ENCODE measurements around the gene CALHM5. TPM values are rescaled to one million over a fixed set of nuclear protein-coding genes. Genes with fewer than 3 reads are reported as not detected.

CALHM5 gene
- total RNA-seq, 2 experiments from 2014 or later, result not detected

DNA sequence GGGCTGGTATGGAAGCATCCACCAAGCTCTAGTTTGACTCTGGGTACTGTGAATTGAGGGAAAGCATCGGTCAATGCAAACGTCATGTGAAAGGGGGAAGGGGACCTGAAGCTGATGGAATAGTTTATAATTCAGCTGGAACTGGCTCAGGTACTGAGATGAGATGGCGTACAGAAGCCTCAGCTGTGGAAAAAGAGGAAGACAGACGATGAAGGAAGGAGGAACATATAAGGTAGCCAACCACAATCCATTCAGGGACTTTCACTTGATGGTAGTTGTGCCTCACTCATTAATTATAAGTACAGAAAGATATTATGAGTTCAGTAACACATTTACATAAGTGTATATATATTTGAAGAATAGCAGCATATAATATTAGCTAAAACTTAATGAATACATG, 2.7 kb downstream of the CALHM5 start:
- H3K27me3 Mint-ChIP-seq, result peaks cover 12% of the 10 kb centered on the region
- no peak overlapping the region for H3K4me3 Mint-ChIP-seq
- no peak overlapping the region for H3K27ac Mint-ChIP-seq
- no peaks in the 10 kb centered on the region for H3K9me3 Mint-ChIP-seq
- no peaks in the 10 kb centered on the region for H3K4me1 Mint-ChIP-seq
- no peak for DNase-seq
- ChIA-PET POLR2A (no interaction called here), CTCF (interaction anchor here (0.8 to 1.0 kb wide), 2 partner anchors 11 to 13 kb away, joined by 3 read pairs; no protein-coding TSS in a partner anchor)
- H3K36me3 Mint-ChIP-seq (ENCODE audit: low read depth), result no peaks in the 10 kb centered on the region

- H3K4me1 Mint-ChIP-seq, result no peaks in the 10 kb centered on the region
- H3K27ac Mint-ChIP-seq, result no peak overlapping the region
- CTCF ChIA-PET, result interaction anchor here (0.8 to 0.9 kb wide), 2 partner anchors 41 to 210 kb away, joined by 3 to 4 read pairs; no protein-coding TSS in a partner anchor
- H3K27me3 Mint-ChIP-seq, result peaks cover 16% of the 10 kb centered on the region
- H3K4me3 Mint-ChIP-seq, result no peak overlapping the region
- no peak for DNase-seq
- POLR2A ChIA-PET, result no interaction called here
- no peaks in the 10 kb centered on the region for H3K9me3 Mint-ChIP-seq
- no peaks in the 10 kb centered on the region for H3K36me3 Mint-ChIP-seq (ENCODE audit: low read depth)
Measured at GRCh38 chr6:116515141-116515540, 3.7 kb downstream of the CALHM5 start.

- CTCF ChIA-PET, result no interaction called here
- Mint-ChIP-seq H3K9me3 (no peaks in the 10 kb centered on the region), H3K36me3 (ENCODE audit: low read depth) (no peaks in the 10 kb centered on the region), H3K4me3 (no peak overlapping the region), H3K27me3 (peaks cover 14% of the 10 kb centered on the region), H3K4me1 (no peaks in the 10 kb centered on the region), H3K27ac (no peak overlapping the region)
- DNase-seq, result no peak
- POLR2A ChIA-PET, result no interaction called here
Measured at GRCh38 chr6:116518621-116519368, 7.4 kb downstream of the CALHM5 start.

GRCh38 chr6:116522896-116523295, 11.5 kb downstream of the CALHM5 start:
- no peak overlapping the region for H3K27ac Mint-ChIP-seq
- CTCF ChIA-PET, result no interaction called here

DNA sequence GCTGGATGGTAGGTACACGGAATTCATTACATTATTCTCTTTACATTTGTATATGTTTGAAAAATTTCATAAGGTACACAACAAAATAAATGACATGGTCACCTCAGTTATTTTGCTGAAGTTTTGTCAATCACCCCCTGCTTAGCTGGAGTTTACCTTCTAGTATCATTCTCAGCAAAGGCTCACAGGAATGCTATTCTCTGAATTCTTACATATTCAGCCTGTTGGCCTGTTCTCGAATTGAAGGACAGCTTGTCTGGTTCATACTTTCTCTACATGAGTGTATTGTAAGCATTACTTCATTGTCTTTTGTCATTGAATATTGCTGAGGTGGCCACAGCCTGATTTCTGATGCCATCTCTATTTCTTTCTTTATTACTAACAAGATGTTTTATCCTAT, 12.8 kb downstream of the CALHM5 start:
- Mint-ChIP-seq H3K4me1 (no peaks in the 10 kb centered on the region), H3K4me3 (no peak overlapping the region), H3K36me3 (ENCODE audit: low read depth) (no peaks in the 10 kb centered on the region), H3K27me3 (peaks cover 16% of the 10 kb centered on the region), H3K9me3 (no peaks in the 10 kb centered on the region), H3K27ac (no peak overlapping the region)
- POLR2A ChIA-PET, result no interaction called here
- CTCF ChIA-PET, result no interaction called here
- DNase-seq, result no peak

More at GRCh38 chr6:116522896-116523295, 11.5 kb downstream of the CALHM5 start:
- no peaks in the 10 kb centered on the region for H3K9me3 Mint-ChIP-seq
- H3K4me3 Mint-ChIP-seq, result no peak overlapping the region
- POLR2A ChIA-PET, result no interaction called here
- DNase-seq, result no peak
- H3K4me1 Mint-ChIP-seq, result no peaks in the 10 kb centered on the region
- H3K36me3 Mint-ChIP-seq (ENCODE audit: low read depth), result no peaks in the 10 kb centered on the region
- H3K27me3 Mint-ChIP-seq, result peaks cover 14% of the 10 kb centered on the region

DNA sequence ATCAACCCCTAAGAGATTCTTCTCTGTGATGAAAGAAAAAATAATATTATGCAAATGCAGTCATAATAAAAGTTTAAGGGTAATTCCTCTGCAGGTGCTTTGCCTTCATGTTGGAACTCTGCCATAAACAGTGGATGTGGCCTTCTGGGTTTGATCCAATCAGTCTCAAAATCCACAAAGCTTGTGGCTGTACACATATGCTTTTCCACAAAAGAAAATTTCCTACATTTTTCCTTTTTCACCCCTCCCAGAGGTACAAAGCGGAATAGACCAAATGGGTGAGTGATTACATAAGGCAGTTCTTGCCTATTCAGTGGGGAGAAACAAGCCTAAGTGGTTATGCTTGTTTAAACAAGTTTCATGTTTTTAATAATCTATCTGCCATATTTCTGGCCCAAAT, 16.7 kb downstream of the CALHM5 start:
- H3K27ac Mint-ChIP-seq, result no peak overlapping the region
- ChIA-PET POLR2A (no interaction called here), CTCF (no interaction called here)
- no peak overlapping the region for H3K4me3 Mint-ChIP-seq
- H3K9me3 Mint-ChIP-seq, result no peaks in the 10 kb centered on the region
- no peaks in the 10 kb centered on the region for H3K36me3 Mint-ChIP-seq (ENCODE audit: low read depth)
- no peaks in the 10 kb centered on the region for H3K4me1 Mint-ChIP-seq
- no peak for DNase-seq
- H3K27me3 Mint-ChIP-seq, result peaks cover 25% of the 10 kb centered on the region

- ChIA-PET POLR2A (no interaction called here), CTCF (no interaction called here)
- Mint-ChIP-seq H3K9me3 (no peaks in the 10 kb centered on the region), H3K27me3 (peaks cover 29% of the 10 kb centered on the region), H3K36me3 (ENCODE audit: low read depth) (no peaks in the 10 kb centered on the region), H3K4me1 (no peaks in the 10 kb centered on the region), H3K4me3 (no peak overlapping the region), H3K27ac (no peak overlapping the region)
- no peak for DNase-seq
Measured at GRCh38 chr6:116528780-116529179, 17.3 kb downstream of the CALHM5 start.

DNA sequence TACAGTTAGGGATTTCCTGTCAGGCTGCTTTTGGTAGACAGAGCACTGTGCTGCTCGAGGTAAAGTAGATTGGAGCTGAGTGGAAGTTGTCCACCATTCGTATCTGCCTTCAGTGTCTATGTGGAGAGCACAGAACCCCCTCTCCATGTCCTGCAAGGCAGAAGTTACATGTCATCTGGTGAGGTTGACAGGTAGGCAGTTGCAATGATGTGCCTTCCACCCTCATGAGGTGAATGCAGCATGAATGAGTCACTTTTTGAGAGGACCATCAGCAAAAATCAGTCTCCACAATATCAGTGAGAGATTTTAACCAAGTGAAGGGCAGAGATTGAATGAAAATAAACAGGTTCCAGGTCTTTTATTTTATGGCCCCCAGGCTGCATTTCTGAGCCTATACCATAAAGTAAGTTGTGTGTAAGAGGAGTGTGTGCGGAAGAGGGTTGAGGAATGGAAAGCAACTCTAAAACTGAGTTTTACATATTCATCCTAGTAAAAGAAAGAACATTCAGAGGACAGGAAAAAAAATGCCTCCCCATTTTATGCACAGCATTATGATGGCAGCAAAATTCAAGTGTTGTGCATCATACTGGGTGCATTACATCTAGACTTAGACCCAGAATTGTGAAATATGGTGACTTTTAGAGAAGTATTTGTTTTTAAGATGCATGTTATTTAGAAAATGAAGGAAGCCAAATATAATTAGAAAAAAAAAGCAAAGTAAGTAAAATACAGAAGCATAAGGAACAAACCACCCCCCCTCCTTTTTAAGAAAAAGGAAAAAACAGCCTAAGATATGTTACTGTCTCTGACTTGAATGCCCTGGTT, 18.2 kb downstream of the CALHM5 start:
- ChIA-PET POLR2A (no interaction called here), CTCF (no interaction called here)
- no peak overlapping the region for H3K27ac Mint-ChIP-seq
- no peaks in the 10 kb centered on the region for H3K36me3 Mint-ChIP-seq (ENCODE audit: low read depth)
- H3K27me3 Mint-ChIP-seq, result peaks cover 34% of the 10 kb centered on the region
- H3K4me1 Mint-ChIP-seq, result no peaks in the 10 kb centered on the region
- no peak for DNase-seq
- H3K4me3 Mint-ChIP-seq, result no peak overlapping the region
- no peaks in the 10 kb centered on the region for H3K9me3 Mint-ChIP-seq

- POLR2A ChIA-PET, result no interaction called here
Measured at GRCh38 chr6:116530436-116530835, 19.0 kb downstream of the CALHM5 start.

DNA sequence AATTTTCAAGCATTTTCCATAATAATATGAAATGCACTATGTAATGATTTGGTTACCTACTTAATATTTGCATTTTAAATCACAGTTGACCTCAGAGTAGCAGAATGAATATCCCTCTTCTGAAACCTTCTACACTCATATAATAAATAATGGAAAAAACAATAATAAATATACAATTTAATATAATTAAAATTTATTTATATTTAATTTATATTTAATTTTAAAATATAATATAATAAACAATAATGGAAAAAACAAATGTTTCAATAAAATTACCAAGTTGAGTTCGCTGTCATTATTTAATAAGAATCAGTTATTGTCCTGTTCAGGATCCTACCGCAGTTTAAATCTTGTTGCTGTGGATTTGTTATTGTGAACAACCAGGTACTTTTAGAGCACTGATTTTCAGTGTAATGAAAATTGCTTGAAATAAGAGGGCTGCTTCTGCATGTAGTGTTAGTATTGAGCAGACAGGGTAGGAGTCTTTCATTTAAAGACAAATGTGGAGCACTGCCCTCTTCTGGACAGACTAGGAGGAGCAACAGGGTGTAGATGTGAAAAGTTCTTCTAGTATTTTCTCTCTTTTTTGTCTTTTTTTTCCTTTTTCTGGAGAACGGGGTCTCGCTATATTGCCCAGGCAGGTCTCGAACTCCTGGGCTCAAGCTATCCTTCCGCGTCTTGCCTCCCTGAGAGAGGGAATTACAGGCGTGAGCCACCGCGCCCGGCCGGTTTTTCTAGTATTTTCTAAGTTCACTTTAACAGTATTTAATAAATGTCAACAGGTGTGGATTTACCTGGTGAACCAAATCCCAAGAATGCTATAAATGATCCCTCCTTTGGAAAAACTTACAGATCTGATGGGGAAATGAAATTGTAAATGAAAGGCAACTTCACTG, 20.5 kb downstream of the CALHM5 start:
- ChIA-PET CTCF (interaction anchor here (0.9 to 1.0 kb wide), 2 partner anchors 183 to 263 kb away, joined by 3 read pairs; no protein-coding TSS in a partner anchor), POLR2A (no interaction called here)
- peak; percentile 75 for DNase-seq
- Mint-ChIP-seq H3K27ac (no peak overlapping the region), H3K4me3 (no peak overlapping the region), H3K4me1 (no peaks in the 10 kb centered on the region), H3K27me3 (peaks cover 35% of the 10 kb centered on the region), H3K36me3 (ENCODE audit: low read depth) (no peaks in the 10 kb centered on the region), H3K9me3 (no peaks in the 10 kb centered on the region)

More at GRCh38 chr6:116530436-116530835, 19.0 kb downstream of the CALHM5 start:
- Mint-ChIP-seq H3K4me1 (no peaks in the 10 kb centered on the region), H3K27me3 (peaks cover 37% of the 10 kb centered on the region), H3K4me3 (no peak overlapping the region), H3K9me3 (no peaks in the 10 kb centered on the region), H3K27ac (no peak overlapping the region), H3K36me3 (ENCODE audit: low read depth) (no peaks in the 10 kb centered on the region)
- no peak for DNase-seq
- CTCF ChIA-PET, result no interaction called here

DNA sequence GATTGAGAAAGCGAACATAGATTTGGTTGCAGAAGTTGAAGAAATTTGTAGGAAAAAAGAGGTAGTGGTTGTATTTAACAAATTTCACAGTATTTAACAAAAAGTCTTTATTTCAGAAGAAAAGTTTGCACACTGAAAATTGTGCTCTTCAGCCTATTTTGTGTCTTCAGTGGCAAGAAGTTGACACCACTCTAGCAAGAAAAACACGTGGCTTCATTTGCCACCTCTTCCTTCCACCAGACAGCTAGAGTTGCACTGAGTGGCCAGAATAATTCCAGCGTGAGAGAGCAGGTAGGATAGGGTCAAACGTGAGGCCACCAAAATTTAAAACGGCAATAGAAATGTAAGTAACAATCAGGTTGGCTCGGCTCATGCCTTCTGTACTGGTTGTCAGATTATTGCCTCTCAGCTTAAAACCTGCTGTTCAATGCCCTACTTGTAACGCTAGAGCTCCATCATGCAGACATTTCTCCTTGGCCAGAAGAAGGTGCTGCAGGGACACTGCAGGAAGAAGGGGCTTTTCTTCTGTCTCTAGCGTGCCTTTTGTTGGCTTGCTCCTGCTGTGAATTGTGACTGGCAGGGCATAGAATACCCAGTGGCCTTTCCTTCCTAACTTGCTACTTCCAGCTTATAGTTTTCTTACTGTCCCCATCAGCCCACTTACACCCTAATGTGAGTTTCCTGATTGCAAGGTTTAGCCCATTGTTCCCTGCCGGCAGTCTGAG, 22.0 kb downstream of the CALHM5 start:
- Mint-ChIP-seq H3K4me3 (no peak overlapping the region), H3K4me1 (no peaks in the 10 kb centered on the region), H3K36me3 (ENCODE audit: low read depth) (no peaks in the 10 kb centered on the region), H3K27ac (no peak overlapping the region), H3K9me3 (no peaks in the 10 kb centered on the region), H3K27me3 (peaks cover 35% of the 10 kb centered on the region)
- ChIA-PET CTCF (interaction anchor here (1.2 to 1.4 kb wide), 3 partner anchors 50 to 265 kb away, joined by 3 to 4 read pairs (median 3); no protein-coding TSS in a partner anchor), POLR2A (no interaction called here)
- no peak for DNase-seq

GRCh38 chr6:116535109-116535508, 23.7 kb downstream of the CALHM5 start:
- Mint-ChIP-seq H3K36me3 (ENCODE audit: low read depth) (no peaks in the 10 kb centered on the region), H3K27me3 (peaks cover 23% of the 10 kb centered on the region), H3K27ac (no peak overlapping the region), H3K4me1 (no peaks in the 10 kb centered on the region), H3K9me3 (no peaks in the 10 kb centered on the region), H3K4me3 (no peak overlapping the region)
- CTCF ChIA-PET, result interaction anchor here (1.1 kb wide), 2 partner anchors 13 to 267 kb away, joined by 3 to 5 read pairs; no protein-coding TSS in a partner anchor
- POLR2A ChIA-PET, result no interaction called here
- DNase-seq, result no peak

All from activated CD4-positive, alpha-beta T cell treated with anti-CD3 and anti-CD28 coated beads, Interleukin-2, amount 10 ng/mL, durations not matched to agents 7 days and 5 days (primary cell).